GM21528 (cell line): Measurements from ENCODE around the gene TNC.

Source experiments
- ATAC-seq: cut with Tn5 transposase; IDR thresholded peaks from one replicate; pipeline ENCODE4 v1.9.1; 2021; ENCODE audit warnings: mild to moderate bottlenecking, moderate library complexity; ENCODE audit not compliant: unreplicated experiment, low FRiP score

Gene TNC

DNA sequence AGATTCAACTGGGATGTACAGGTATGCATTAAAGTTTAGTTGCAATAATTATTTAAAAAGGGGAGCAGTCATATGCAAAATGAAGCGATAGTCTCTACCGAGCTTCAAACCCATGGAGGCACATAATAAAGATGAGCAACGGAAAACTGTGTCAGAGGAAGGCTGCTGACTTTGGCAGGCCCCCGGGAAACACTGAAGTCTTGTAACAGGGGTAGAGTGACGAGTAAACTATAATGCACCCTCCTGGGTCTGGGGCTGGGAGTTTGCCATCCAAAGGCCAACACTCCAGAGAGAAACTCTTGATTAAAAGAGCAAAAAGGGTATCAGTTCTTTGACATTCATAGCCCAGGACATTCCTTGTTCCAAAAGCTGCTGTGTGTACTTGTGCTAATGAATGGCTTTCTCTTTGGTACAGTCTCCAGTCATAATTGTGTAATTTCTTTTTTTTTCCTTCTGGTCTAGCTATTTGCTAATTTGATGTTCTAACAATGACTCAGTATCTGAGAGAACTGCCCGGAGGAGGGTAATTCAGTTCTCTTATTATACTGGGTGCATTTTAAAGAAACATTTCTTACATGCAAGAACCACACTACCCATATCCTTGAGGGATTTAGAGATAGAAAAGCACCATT, 59.2 kb downstream of the TNC start:
- ATAC-seq = no peak

- ATAC-seq = no peak
Observed at GRCh38 chr9:115058175-115058574, 59.8 kb downstream of the TNC start.

DNA sequence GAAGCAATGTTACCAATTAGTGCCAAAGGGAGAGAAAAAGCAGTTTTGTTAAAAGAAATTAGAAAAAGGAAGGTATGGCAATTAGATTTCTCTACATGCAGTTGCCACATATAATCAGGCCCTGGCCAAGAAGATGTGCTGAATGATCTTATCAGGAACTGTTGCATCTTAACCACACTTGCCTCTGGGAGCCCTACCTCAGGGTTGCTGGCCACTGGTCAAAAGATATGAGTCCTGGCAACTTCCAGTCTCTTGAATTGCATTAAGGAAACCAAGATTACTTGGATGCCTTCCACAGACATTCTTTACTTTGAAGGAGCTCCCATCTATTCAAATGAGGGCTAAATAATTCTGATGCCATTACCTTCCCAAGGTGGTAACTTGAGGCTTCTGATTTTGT, 60.4 kb downstream of the TNC start:
- ATAC-seq = no peak

- no peak for ATAC-seq
Observed at GRCh38 chr9:115050002-115050490, 67.9 kb downstream of the TNC start.

DNA sequence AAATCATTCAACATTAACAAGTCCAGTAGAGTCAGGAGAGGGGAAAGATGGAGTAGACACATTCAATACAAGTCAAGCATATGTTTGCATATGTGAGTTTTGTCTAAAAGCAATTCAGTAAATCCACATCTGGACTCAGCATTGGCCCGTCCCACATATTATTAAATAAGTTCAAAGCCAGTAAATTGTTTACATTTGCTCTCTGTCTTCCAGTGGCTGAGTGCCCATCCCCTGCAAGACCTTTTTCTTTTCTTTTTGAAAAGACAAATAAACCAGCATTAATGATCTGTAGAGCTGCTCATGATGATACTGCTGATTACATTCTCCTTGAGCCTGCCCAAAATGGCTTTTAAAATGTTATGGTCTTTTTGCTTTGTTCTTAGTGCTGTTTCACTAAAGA, 71.1 kb downstream of the TNC start:
- no peak for ATAC-seq

- ATAC-seq = no peak
Observed at GRCh38 chr9:115046199-115046598, 71.8 kb downstream of the TNC start.

- no peak for ATAC-seq
Observed at GRCh38 chr9:115043632-115044031, 74.3 kb downstream of the TNC start.

DNA sequence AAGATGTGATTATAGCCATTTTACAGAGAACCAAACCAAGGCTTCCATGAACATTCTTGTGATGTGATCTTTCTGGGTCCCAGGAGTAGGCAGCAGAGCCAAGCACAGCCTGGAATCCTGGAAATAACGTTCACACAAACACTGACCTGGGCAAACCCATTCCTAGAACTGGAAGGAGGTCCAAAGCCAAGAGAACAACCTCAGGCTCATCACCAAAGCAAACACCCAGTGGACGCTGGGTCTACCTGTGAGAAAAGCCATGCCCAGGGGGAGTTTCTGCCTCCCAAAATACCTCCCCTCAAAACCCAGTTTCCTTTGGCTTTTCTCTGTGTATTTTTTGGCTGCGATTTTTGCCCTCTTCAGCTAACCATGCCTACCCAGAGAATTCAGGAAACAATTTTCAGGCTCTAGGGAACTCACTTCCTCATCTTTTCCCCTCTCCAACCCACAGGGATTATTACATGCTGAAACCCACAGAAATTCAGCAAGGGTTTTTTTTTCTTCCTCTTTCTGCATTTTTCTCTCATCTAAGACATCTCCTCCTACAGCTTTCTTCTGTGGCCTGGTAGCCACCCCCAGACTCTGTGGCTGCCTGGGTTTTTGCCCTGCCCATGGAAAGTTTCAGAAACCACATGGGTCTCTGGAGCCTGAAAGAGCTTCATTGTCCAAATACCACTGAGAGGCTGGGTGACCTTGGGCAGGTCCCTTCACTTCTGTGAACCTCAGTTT, 75.0 kb downstream of the TNC start:
- ATAC-seq = no peak

- no peak for ATAC-seq
Observed at GRCh38 chr9:115039516-115040120, 78.3 kb downstream of the TNC start.

DNA sequence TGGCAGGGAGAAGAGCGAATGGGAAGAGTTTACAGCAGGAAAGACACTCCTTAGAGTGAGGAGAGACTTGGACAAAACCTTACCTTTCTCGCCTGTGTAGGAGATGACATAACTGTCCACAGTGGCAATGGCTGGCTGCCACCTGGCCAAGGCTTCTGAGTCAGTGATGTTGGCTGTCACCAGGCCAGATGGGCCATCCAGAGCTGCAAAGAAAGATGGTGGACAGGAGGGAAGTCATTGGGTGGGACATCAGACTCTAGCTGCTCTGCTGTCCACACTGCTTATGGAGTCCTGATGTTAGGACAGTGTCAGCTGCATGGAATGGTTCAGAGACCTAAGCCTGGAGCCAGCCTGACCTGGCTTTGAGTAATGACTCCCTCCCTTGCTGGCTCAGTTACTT, 79.8 kb downstream of the TNC start:
- no peak for ATAC-seq

- ATAC-seq = peak; percentile 3
Observed at GRCh38 chr9:115036691-115037090, 81.3 kb downstream of the TNC start.

DNA sequence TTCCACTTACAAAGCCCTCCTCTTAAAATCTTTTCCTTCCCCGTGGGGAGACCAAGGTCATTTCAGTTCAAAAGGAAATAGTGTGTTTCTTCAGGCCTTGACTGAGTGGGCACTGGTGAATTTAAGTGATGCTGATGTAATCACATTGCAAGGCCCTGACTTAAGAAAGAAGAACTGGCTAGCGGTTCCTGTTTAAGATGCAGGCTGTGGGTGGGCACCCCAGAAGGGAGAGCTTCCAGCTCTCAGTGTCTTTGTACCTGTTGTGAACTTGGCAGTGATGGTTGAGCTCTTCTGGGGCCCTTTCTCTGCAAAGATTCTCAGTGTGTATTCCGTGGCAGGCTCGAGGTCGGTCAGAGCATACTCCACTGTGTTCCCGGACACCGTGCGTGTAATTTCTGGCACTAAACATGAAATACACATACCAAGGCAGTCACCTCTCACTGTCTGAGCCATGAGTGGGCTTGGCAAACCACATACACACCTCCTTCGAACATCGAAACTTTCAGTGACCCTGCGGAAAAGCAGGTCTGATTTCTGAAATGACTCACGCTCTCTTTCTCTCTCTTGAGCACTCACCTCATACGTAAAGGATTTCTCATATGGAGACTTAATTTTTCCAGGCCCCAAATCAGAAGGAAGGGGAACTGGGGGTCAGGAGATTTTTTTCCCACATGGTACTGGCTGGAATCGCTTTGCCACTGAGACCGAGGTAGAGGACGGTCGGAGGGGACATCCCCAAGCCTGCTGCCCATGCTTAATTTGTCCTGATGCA, 81.9 kb downstream of the TNC start:
- peak; percentile 84 for ATAC-seq

GRCh38 chr9:115034801-115035200, 83.2 kb downstream of the TNC start:
- no peak for ATAC-seq

DNA sequence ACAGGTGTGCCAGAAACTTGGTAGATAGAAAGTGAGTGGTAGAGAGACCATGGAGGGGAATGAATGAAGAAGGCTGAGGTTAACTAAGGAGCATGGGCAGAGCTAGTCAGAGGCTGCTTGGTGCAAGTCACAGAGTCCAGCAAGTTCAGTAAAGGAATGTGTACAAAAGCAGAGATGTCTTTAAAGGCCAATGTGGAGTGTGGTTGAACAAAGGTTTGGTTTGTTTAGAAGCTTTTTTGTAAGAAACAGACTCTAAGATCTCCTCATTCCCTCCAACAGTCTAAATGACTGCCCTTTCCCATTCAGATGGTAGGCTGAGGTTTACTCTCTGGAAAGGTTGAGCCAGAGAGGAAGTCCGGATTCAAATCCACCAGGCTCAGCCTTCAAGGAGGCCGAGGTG, 84.2 kb downstream of the TNC start:
- no peak for ATAC-seq

GRCh38 chr9:115032296-115032695, 85.7 kb downstream of the TNC start:
- ATAC-seq = no peak

GRCh38 chr9:115030006-115030405, 88.0 kb downstream of the TNC start:
- ATAC-seq = no peak

DNA sequence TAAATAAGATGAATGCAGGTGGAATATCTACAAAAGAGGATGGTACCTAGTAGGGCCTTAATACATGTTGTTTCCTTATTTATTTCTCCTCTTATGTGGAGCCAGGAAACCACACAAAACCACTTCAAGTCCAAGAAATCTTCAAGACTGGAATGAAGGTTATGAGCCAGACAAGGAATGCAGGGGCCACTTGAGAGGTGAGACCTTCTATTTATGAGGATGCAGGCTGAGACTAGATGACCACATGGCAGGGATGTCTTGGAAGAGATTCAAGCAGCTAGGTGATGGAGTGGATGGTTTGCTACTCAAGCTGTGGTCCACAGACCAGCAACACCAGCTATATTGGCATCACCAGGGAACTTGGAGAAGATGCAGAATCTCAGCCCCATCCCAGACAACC, 92.2 kb downstream of the TNC start:
- no peak for ATAC-seq

DNA sequence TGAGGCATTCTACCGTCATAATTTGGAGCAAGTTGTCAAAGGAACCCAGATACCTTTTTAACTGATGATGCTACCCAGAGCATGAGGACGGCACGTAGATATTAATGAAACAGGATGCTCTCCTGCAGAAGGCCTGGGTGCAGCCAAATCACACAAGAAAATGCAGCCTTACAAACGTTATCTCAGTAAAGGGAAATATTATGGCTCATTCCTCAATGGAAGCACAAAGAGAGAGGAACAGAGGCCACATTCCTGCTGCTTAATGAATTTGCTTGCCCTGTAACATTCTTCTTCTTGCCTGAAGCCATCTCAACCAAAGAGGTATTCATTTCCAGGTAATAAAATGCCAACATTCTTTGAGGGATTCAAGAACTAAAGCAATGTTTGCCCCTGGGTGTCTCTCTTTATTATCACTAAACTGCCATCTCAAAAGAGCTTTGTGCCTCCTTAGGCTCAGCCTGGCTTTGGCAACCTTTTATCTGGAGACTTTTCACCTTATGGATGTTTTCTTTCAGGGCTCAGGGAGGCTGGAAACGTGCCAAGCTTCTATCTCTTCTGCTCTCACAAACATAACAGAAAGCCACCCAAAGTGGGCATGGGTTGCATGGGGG, 92.9 kb downstream of the TNC start:
- no peak for ATAC-seq

DNA sequence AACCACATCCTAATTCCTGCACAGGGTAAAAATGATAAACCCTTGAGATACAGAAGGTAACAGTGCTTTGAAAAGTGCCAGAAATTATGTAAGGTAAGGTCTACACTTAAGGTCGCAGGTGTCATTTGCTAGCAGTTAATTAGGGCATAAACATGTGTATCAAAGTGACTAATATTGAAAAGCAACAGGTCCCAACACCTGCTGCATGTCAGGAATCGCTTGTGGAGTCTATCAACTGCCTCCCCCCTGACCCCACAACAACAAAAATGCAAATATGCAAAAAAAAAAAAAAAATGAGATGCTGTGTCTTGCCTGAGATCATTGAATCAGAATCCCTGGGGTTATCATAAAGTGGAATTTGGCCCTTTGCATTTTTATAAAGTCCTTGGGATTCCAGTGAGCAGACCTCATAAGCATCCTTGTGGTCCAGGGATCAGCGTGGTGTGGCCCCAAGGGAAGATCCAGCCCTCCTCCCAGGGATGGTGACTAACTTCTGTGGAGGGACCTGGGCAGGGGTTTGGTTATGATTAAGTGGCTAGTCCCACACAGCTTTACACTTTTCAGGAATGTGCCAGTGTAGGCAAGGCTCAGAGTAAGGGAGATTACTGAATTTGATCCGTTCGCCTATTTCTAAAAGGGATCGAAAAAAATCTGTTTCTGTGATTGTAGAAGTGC, 95.1 kb downstream of the TNC start:
- no peak for ATAC-seq
